ENCODE data around the gene IZUMO3.
"Not testable (repeated sequence)": the region's sequence is repeated elsewhere in the genome, so short reads cannot be mapped to it uniquely, and the experiment has no call there.

IZUMO3 gene

GRCh38 chr9:24545847-24546522, at the start of gene IZUMO3:
Gene IZUMO3 (minus strand): TSS chr9:24545897. CDS start chr9:24545649, 248 bp downstream.
- no peak for TF ChIP-seq CTCF (IDR thresholded peaks at IDR 0.05; ENCODE audit: low read depth, low read length)
- no peak for DNase-seq (ENCODE audit: extremely low read depth, low read depth)

GRCh38 chr9:24594234-24594850, 48.6 kb upstream of the IZUMO3 start:
- TF ChIP-seq CTCF (IDR thresholded peaks at IDR 0.05; ENCODE audit: low read depth, low read length) = no peak
- DNase-seq (ENCODE audit: extremely low read depth, low read depth) = no peak

- TF ChIP-seq CTCF (IDR thresholded peaks at IDR 0.05; ENCODE audit: low read depth, low read length) = no peak
- no peak for DNase-seq (ENCODE audit: extremely low read depth, low read depth)
Measured at GRCh38 chr9:24590432-24590831, 44.7 kb upstream of the IZUMO3 start.

GRCh38 chr9:24587883-24588282, 42.2 kb upstream of the IZUMO3 start:
- no peak for DNase-seq (ENCODE audit: extremely low read depth, low read depth)
- TF ChIP-seq CTCF (IDR thresholded peaks at IDR 0.05; ENCODE audit: low read depth, low read length) = no peak

- no peak for DNase-seq (ENCODE audit: extremely low read depth, low read depth)
- TF ChIP-seq CTCF (IDR thresholded peaks at IDR 0.05; ENCODE audit: low read depth, low read length) = no peak
Measured at GRCh38 chr9:24582146-24583126, 36.7 kb upstream of the IZUMO3 start.

GRCh38 chr9:24580005-24580404, 34.3 kb upstream of the IZUMO3 start:
- not testable (repeated sequence) for DNase-seq (ENCODE audit: extremely low read depth, low read depth)

GRCh38 chr9:24572406-24572805, 26.7 kb upstream of the IZUMO3 start:
- no peak for DNase-seq (ENCODE audit: extremely low read depth, low read depth)
- TF ChIP-seq CTCF (IDR thresholded peaks at IDR 0.05; ENCODE audit: low read depth, low read length) = no peak

All from AG09319 (cell line).